ENCODE data around the gene CCDC85A. TPM values are rescaled to one million over a fixed set of nuclear protein-coding genes. Genes with fewer than 3 reads are reported as not detected.

CCDC85A gene
- total RNA-seq, 6 experiments from 2014 or later = 0.07 to 0.31 (median 0.14) TPM; not detected in 1

DNA sequence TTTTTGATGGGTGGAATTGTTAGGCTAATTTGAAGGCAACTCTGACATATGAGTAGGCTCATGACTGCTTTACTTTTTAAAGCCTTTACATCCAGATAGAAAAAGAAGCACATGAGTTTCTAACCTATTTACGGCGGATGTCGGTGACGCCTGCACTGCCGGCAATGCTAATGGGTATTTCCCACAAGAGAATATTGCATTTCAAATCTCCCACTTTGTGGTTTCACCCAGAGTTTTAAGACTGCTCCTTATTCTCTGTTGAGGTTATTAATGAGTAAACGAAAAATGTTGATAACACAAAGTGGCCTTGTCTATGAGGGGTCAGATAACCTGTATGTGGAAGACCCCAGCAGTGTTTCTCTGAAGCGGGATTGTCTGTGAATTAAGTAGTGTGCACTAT lies 14.0 kb downstream of the CCDC85A start:
- Histone ChIP-seq H3K27ac (no peak overlapping the region), H3K4me1 (no peaks in the 10 kb centered on the region), H3K9me3 (no peaks in the 10 kb centered on the region), H3K36me3 (no peaks in the 10 kb centered on the region), H3K27me3 (no peaks in the 10 kb centered on the region), H3K4me3 (no peak overlapping the region)
- ATAC-seq = no peak
- 82% methylated on average over 7 of the region's 7 CpGs for WGBS (ENCODE audit: insufficient coverage, low coverage, low lambda C conversion rate, missing lambda C conversion rate)
- intact Hi-C loops (cut with DNase I) = no loop called here
- no peak for DNase-seq
- TF ChIP-seq POLR2A (IDR thresholded peaks at IDR 0.05) (no peak), CTCF (IDR thresholded peaks at IDR 0.05) (no peak)

- no peaks in the 10 kb centered on the region for H3K4me1 ChIP-seq
- H3K36me3 ChIP-seq = no peaks in the 10 kb centered on the region
- DNase-seq = no peak
- H3K9me3 ChIP-seq = no peaks in the 10 kb centered on the region
- H3K27me3 ChIP-seq = no peaks in the 10 kb centered on the region
- intact Hi-C loops (cut with DNase I) = no loop called here
- 39% methylated on average over 1 of the region's 1 CpG for WGBS (ENCODE audit: insufficient coverage, low coverage, low lambda C conversion rate, missing lambda C conversion rate)
- H3K27ac ChIP-seq = no peak overlapping the region
- no peak for ATAC-seq
- no peak overlapping the region for H3K4me3 ChIP-seq
- no peak for TF ChIP-seq CTCF (IDR thresholded peaks at IDR 0.05)
- no peak for TF ChIP-seq POLR2A (IDR thresholded peaks at IDR 0.05)
These were observed 15.1 kb downstream of the CCDC85A start for GRCh38 chr2:56198936-56199335.

DNA sequence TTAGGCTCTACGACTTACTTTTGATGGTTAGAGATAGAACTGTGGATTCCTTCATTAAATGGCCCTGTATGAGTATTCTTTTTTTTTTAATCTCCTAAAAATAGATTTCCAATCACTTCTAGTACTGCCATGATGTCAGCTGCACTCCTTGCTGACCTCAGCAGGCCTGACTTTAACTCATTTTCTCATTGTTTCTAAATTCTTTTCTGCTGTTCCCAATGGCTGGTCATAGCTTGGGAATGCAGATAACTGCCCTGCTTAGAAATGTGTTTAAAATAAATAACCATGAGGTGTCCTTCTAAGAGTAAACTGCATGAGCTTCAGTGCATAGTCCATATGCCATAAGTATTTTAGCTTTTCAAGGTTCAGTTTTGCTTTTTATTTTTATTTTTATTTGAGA lies 15.7 kb downstream of the CCDC85A start:
- Histone ChIP-seq H3K4me1 (no peaks in the 10 kb centered on the region), H3K27ac (no peak overlapping the region), H3K4me3 (no peak overlapping the region), H3K9me3 (no peaks in the 10 kb centered on the region), H3K36me3 (no peaks in the 10 kb centered on the region), H3K27me3 (no peaks in the 10 kb centered on the region)
- DNase-seq (no peak), ATAC-seq (no peak)
- WGBS (ENCODE audit: insufficient coverage, low coverage, low lambda C conversion rate, missing lambda C conversion rate) = 31% methylated on average over 1 of the region's 1 CpG
- intact Hi-C loops (cut with DNase I) = no loop called here
- TF ChIP-seq CTCF (IDR thresholded peaks at IDR 0.05) = no peak
- TF ChIP-seq POLR2A (IDR thresholded peaks at IDR 0.05) = no peak

DNA sequence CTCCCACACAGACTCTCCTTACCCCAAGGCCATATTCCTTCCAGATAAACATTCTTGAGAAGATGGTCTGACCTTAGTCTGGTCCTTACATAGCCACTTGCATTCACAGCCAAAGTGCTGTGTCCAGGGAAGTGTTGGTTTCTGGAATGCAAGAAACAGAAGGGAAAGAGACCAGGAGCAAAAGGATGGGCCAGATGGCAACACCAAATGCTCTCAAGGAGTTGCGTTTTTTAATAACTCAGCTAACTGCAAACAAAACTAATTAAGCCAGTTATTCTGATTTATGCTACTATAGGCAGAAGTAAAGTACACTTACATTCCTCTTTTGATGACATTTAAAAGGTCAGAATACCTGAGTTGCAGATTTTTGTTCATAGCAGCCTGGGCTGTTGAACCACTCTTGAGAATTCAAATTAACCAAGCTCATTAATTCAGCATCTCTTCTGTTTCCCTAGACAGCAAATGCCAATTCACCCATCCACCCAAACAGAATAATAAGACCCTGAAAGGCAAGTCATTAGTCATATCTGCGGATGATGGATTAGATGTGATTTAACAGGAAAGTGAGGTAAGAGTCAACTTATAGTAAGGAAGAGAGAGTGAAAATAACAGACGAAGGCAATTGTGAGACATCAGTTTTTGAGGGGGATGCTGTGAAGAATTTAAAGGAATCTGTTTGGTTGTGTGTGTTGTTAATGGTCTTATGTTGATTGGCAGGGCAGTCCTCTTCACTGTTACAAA lies 18.8 kb downstream of the CCDC85A start:
- intact Hi-C loops (cut with DNase I) = no loop called here
- no peak for DNase-seq

More for the DNA sequence above, 18.8 kb downstream of the CCDC85A start:
- Histone ChIP-seq H3K4me3 (no peak overlapping the region), H3K27ac (no peak overlapping the region), H3K36me3 (no peaks in the 10 kb centered on the region), H3K27me3 (no peaks in the 10 kb centered on the region), H3K4me1 (no peaks in the 10 kb centered on the region), H3K9me3 (no peaks in the 10 kb centered on the region)
- 68% methylated on average over 3 of the region's 3 CpGs for WGBS (ENCODE audit: insufficient coverage, low coverage, low lambda C conversion rate, missing lambda C conversion rate)
- TF ChIP-seq CTCF (IDR thresholded peaks at IDR 0.05) = no peak
- no peak for TF ChIP-seq POLR2A (IDR thresholded peaks at IDR 0.05)
- no peak for ATAC-seq
